Measurements from ENCODE around the gene LPAR1. TPM values are rescaled to one million over a fixed set of nuclear protein-coding genes. Genes with fewer than 3 reads are reported as not detected.

Gene LPAR1
- total RNA-seq, 2 experiments from 2014 or later, result not detected

- Mint-ChIP-seq H3K27me3 (no peaks in the 10 kb centered on the region), H3K27ac (no peak overlapping the region), H3K4me1 (no peaks in the 10 kb centered on the region), H3K36me3 (no peaks in the 10 kb centered on the region), H3K9me3 (no peaks in the 10 kb centered on the region), H3K4me3 (no peak overlapping the region)
- DNase-seq, result no peak
These were observed 101.4 kb downstream of the LPAR1 start for GRCh38 chr9:110936719-110937452.

DNA sequence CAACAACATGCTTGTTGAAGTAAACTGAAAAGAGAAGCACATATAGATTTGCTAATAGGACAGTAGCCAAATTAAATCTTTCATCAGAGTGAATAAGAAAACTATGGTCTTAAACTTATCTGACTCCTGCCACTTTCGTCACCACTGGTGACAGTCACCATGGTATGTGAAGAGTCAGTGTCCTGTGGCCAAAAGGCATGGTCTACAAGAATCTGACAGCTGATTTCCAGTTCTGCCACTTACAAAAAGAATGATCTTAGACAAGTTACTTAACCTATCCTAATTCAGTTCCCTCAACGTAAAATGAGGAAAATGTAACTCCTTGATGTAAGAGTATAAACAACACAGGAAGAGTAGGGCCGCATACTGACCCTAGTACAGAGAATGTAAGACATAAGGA lies 102.0 kb downstream of the LPAR1 start:
- Mint-ChIP-seq H3K27me3 (no peaks in the 10 kb centered on the region), H3K4me3 (no peak overlapping the region), H3K36me3 (no peaks in the 10 kb centered on the region), H3K9me3 (no peaks in the 10 kb centered on the region), H3K27ac (no peak overlapping the region), H3K4me1 (no peaks in the 10 kb centered on the region)
- no peak for DNase-seq

DNA sequence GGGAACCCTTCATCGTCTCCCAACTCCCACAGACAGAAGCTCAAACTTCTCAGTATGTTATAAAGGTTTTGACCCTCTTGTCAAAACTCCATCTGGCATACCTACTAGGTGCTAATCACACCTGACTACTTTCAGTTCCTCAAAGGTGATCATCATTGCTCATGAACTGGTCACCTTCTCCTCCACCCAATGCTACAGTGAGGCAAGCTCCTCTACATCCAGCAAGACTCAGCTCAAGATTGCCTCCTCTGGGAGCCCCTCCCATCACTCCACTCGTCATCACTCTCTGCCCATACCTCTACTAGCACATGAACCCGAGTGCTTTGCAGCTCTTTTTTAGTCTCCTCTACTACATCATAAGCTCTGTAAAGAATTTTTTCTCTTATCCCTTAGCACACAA lies 102.4 kb downstream of the LPAR1 start:
- no peak for DNase-seq
- H3K9me3 Mint-ChIP-seq, result no peaks in the 10 kb centered on the region
- H3K27me3 Mint-ChIP-seq, result no peaks in the 10 kb centered on the region
- no peaks in the 10 kb centered on the region for H3K4me1 Mint-ChIP-seq
- no peak overlapping the region for H3K27ac Mint-ChIP-seq
- no peaks in the 10 kb centered on the region for H3K36me3 Mint-ChIP-seq
- no peak overlapping the region for H3K4me3 Mint-ChIP-seq

- H3K27me3 Mint-ChIP-seq, result no peaks in the 10 kb centered on the region
- no peak for DNase-seq
These were observed 104.8 kb downstream of the LPAR1 start for GRCh38 chr9:110933350-110934001.

DNA sequence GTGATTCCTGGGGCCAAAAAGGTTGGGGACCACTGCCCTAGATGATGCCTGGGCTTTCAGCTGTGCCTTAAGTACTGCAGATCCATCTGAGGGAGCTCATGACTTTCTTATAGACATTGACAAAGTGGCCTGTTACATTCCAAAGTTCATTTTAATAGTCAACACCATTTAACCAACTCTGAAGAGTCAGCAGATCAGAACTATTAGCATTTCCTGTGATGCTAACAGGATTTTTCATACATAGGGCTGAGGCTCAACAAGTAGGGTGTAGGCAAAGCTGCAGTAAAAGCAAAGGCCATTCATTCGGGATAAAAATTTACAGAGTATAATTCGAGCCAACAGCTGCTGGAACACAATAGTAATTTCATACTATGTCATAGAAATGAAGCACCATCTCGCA lies 105.4 kb downstream of the LPAR1 start:
- no peak for DNase-seq
- Mint-ChIP-seq H3K4me1 (no peaks in the 10 kb centered on the region), H3K9me3 (no peaks in the 10 kb centered on the region), H3K36me3 (no peaks in the 10 kb centered on the region), H3K27me3 (no peaks in the 10 kb centered on the region), H3K27ac (no peak overlapping the region), H3K4me3 (no peak overlapping the region)

More at GRCh38 chr9:110933350-110934001, 104.8 kb downstream of the LPAR1 start:
- peak overlapping the region; percentile 42 for H3K27ac Mint-ChIP-seq
- no peaks in the 10 kb centered on the region for H3K9me3 Mint-ChIP-seq
- no peaks in the 10 kb centered on the region for H3K4me1 Mint-ChIP-seq
- H3K36me3 Mint-ChIP-seq, result no peaks in the 10 kb centered on the region
- H3K4me3 Mint-ChIP-seq, result no peak overlapping the region

DNA sequence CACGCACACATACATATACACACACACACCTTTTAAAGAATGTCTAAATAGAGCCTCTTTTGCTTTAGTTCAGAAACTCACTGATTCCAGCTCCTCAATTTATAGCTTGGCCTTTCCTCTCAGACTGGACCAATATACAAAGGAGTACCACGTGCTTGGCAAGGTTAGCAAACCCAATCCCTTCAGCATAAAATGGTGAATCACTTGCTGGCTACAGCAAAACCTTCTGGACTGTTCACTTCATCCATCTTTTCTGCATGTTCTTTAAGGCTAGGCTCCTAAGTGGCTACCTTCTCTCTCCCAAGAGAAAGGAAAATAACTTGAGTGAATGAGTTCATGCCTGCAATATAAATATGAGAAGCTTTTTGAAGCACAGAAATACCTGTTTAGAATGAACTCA lies 109.7 kb downstream of the LPAR1 start:
- Mint-ChIP-seq H3K27me3 (no peaks in the 10 kb centered on the region), H3K4me3 (no peak overlapping the region), H3K27ac (no peak overlapping the region), H3K9me3 (no peaks in the 10 kb centered on the region), H3K36me3 (no peaks in the 10 kb centered on the region), H3K4me1 (no peaks in the 10 kb centered on the region)
- DNase-seq, result no peak

DNA sequence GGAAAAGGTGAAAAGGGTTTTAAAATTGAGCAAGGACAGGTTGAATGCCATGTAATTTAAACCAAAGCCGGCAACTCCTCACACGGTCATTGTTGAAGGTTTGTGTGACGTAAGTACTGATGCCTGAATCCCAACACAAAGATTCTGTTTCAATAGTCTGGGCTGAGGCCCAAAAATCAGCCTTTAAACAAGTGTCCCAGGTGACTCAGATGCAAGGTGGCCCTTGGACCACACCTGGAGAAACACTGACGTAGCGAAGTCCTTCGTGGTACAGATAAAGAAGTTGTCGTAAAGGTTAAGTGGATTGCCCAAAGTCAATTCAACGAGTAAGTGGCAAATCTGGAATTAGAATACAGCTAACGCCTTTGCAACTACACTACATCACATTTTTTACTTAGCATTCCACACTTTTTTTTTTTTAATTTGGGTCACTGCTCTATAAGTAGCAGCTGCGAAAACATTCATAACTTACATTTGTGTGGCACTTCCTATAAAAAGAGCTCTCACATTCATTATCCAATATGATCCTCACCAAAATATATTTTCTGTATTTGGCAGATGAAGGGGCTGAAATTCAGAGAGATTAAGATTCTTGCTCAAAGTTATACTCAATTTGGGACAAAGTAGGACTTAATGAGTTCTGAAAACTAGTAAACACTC lies 111.3 kb downstream of the LPAR1 start:
- Mint-ChIP-seq H3K36me3 (no peaks in the 10 kb centered on the region), H3K4me1 (no peaks in the 10 kb centered on the region), H3K27ac (no peak overlapping the region), H3K4me3 (no peak overlapping the region), H3K9me3 (no peaks in the 10 kb centered on the region), H3K27me3 (no peaks in the 10 kb centered on the region)
- no peak for DNase-seq

DNA sequence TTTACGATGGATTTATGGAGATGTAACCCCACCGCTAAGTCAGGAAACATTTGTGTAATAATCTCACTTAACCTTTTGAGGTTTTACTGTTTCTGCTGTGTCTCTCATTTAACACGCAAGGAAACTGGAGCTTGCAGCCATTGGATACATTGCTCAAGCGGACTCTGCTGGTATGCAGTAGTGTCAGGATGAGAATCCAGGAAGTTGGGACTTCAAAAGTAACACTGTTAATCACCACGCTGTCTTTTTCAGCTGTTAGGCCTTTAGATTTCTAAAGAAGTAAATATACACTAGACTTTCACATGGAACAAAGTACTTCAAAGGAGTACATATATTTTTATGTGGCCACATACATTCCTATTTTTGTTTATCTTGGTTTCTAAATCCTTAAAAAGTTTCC lies 114.7 kb downstream of the LPAR1 start:
- Mint-ChIP-seq H3K27me3 (no peaks in the 10 kb centered on the region), H3K4me1 (no peaks in the 10 kb centered on the region), H3K9me3 (no peaks in the 10 kb centered on the region), H3K4me3 (no peak overlapping the region), H3K27ac (no peak overlapping the region), H3K36me3 (no peaks in the 10 kb centered on the region)
- DNase-seq, result no peak

DNA sequence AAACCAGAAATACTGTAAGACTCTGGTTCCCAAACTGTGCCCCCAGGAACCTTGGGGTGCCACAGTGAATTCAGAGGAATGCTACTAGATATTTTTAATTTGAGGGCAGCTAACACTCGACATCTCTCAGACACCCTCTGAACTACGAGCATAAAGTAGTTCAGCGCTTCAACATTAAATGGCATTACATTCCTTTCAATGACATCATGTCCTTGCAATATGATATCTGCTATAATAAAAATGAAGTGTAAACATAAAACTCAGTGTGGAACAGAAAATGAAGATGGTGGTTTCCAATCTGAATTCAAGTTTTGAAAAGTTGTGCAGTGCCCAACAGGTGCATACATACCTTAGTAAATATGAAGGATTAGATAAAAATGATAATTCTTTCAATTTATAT lies 116.1 kb downstream of the LPAR1 start:
- no peak overlapping the region for H3K4me3 Mint-ChIP-seq
- H3K27ac Mint-ChIP-seq, result no peak overlapping the region
- no peaks in the 10 kb centered on the region for H3K4me1 Mint-ChIP-seq
- H3K36me3 Mint-ChIP-seq, result no peaks in the 10 kb centered on the region
- no peak for DNase-seq
- H3K9me3 Mint-ChIP-seq, result no peaks in the 10 kb centered on the region
- H3K27me3 Mint-ChIP-seq, result no peaks in the 10 kb centered on the region

DNA sequence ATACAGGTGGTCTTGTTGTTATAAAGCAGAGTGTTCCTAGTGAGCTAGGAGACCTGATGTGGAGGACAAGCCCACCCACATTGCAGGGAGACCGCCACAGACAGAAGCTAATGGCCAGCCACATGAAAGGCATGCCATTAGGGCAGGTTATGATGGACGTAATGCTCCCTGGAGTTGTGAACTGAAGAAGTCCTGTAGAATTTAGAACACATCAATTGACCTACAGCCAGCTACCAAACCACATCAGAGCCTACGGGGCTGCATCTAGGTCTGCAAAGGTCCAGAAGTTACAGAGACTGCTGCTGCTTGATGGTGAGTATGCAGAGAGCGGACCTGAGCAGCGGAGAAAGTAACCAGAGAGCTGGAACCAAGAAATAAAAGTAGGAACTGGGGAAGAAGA lies 116.6 kb downstream of the LPAR1 start:
- Mint-ChIP-seq H3K27ac (no peak overlapping the region), H3K36me3 (no peaks in the 10 kb centered on the region), H3K4me1 (no peaks in the 10 kb centered on the region), H3K4me3 (no peak overlapping the region), H3K27me3 (no peaks in the 10 kb centered on the region), H3K9me3 (no peaks in the 10 kb centered on the region)
- no peak for DNase-seq

DNA sequence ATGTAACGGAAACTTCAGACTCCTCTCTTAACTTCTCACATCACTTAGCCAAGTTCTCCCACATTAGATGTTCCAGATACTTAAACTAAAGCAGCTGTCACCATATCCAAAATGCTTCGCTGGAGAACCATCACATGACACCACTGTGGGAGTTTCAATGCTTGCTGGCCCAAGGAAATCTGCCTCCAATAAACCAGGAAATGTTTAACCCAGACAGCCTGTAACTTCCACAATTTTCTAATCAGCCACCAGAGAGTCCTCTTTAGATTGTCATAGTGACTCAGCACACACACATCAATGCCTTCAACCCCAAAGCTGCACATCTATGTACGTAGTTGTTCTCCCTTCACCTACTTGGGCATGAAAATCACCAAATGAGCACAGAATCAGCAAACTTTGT lies 118.7 kb downstream of the LPAR1 start:
- H3K36me3 Mint-ChIP-seq, result no peaks in the 10 kb centered on the region

DNA sequence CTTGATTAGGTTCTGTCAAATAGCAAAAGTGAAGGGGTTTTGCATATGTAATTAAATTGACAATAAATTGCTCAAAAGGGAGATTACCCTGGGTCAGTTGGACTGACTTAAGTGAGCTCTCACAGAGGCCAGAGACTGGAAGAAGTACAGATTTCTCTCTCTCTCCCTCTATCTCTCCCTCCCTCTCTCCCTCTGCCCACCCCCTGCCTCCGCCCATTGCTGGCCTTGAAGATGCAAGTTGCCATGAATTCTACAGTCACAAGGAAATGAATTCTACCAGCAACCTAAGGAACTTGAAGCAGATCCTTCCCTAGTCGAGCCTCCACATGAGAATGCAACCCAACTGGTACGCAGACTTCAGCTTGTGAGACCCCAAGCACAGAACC lies 119.2 kb downstream of the LPAR1 start:
- no peak for DNase-seq
- peaks cover 1% of the 10 kb centered on the region for H3K9me3 Mint-ChIP-seq
- no peak overlapping the region for H3K4me3 Mint-ChIP-seq
- no peak overlapping the region for H3K27ac Mint-ChIP-seq
- H3K36me3 Mint-ChIP-seq, result no peaks in the 10 kb centered on the region
- H3K27me3 Mint-ChIP-seq, result no peaks in the 10 kb centered on the region
- no peaks in the 10 kb centered on the region for H3K4me1 Mint-ChIP-seq

More for the DNA sequence above, 118.7 kb downstream of the LPAR1 start:
- no peaks in the 10 kb centered on the region for H3K9me3 Mint-ChIP-seq
- H3K27me3 Mint-ChIP-seq, result no peaks in the 10 kb centered on the region
- no peak overlapping the region for H3K27ac Mint-ChIP-seq
- H3K4me3 Mint-ChIP-seq, result no peak overlapping the region
- no peak for DNase-seq
- H3K4me1 Mint-ChIP-seq, result no peaks in the 10 kb centered on the region

- no peaks in the 10 kb centered on the region for H3K36me3 Mint-ChIP-seq
- no peak for DNase-seq
- H3K27ac Mint-ChIP-seq, result no peak overlapping the region
- H3K9me3 Mint-ChIP-seq, result peaks cover 2% of the 10 kb centered on the region
- no peaks in the 10 kb centered on the region for H3K27me3 Mint-ChIP-seq
- H3K4me1 Mint-ChIP-seq, result no peaks in the 10 kb centered on the region
- no peak overlapping the region for H3K4me3 Mint-ChIP-seq
These were observed 119.8 kb downstream of the LPAR1 start for GRCh38 chr9:110918316-110919049.

GRCh38 chr9:110916403-110916802 lies 121.9 kb downstream of the LPAR1 start:
- DNase-seq, result no peak
- peaks cover 2% of the 10 kb centered on the region for H3K9me3 Mint-ChIP-seq
- H3K36me3 Mint-ChIP-seq, result no peaks in the 10 kb centered on the region
- H3K27me3 Mint-ChIP-seq, result peaks cover 4% of the 10 kb centered on the region
- H3K27ac Mint-ChIP-seq, result no peak overlapping the region
- H3K4me1 Mint-ChIP-seq, result no peaks in the 10 kb centered on the region
- H3K4me3 Mint-ChIP-seq, result no peak overlapping the region

Measured in activated naive CD8-positive, alpha-beta T cell treated with anti-CD3 and anti-CD28 coated beads for 36 hours (primary cell).